Uterus (tissue), 4 donors: ENCODE data around the gene PRR5L. TPM values are rescaled to one million over a fixed set of nuclear protein-coding genes. Genes with fewer than 3 reads are reported as not detected.

Experiments
- DNase-seq, 2 donors: peaks; one replicate each; pipeline ENCODE4 v3.0.0-alpha.2; 2019 to 2020
- H3K27ac ChIP-seq, 2 donors: fragments of 200-600 bp; sonication (generic); 1 replicate in 1 of 2; 2 replicates in 1 of 2; pipeline ENCODE4 v1.5.1; 2016 to 2018
- H3K27me3 ChIP-seq, 2 donors: fragments of 200-600 bp; sonication (generic); one replicate each; pipeline ENCODE4 v1.5.1; 2018 to 2019; ENCODE audit warnings: control low read depth in 1 of 2
- H3K36me3 ChIP-seq, 2 donors: fragments of 200-600 bp; sonication (generic); one replicate each; pipeline ENCODE4 v1.5.1; 2019; ENCODE audit warnings: control low read depth in 1 of 2
- H3K4me1 ChIP-seq, 2 donors: fragments of 200-600 bp; sonication (generic); one replicate each; pipeline ENCODE4 v1.5.1; 2018 to 2019; ENCODE audit warnings: control low read depth in 1 of 2
- H3K4me3 ChIP-seq, 2 donors: fragments of 200-600 bp; sonication (generic); 1 replicate in 1 of 2; 2 replicates in 1 of 2; pipeline ENCODE4 v1.5.1; 2018 to 2019; ENCODE audit warnings: mild to moderate bottlenecking in 1 of 2
- H3K9me3 ChIP-seq, 2 donors: fragments of 200-600 bp; sonication (generic); one replicate each; pipeline ENCODE4 v1.5.1; 2019; ENCODE audit warnings: control low read depth in 1 of 2
- POLR2A ChIP-seq, 2 donors: fragments of 450-650 bp; IDR thresholded peaks; one replicate each; pipeline ENCODE4 v1.6.1; 2016; ENCODE audit warnings: antibody characterized with exemption in 2 of 2, mild to moderate bottlenecking in 1 of 2, moderate library complexity in 1 of 2
- intact Hi-C: fragments of 100-400 bp; cut with DNase I; formaldehyde crosslinking; loops from one replicate; pipeline ENCODE4 v1.15.1; 2023; ENCODE audit warnings: low total_unique reads
- total RNA-seq, 4 donors: library from RNA; depleted of rRNA in 3 of 4; stranded (reverse); fragments of >200 nt in 3 of 4; gene quantifications; one replicate each; pipeline versions ENCODE4 v1.1.0 to v1.2.4, GENCODE V29; 2014 to 2023
- TF ChIP-seq, protein P1 (sequence below), 4 experiments: fragments of 200-600 bp in 2 of 4; fragments of 450-650 bp in 2 of 4; sonication (generic) in 2 of 4; IDR thresholded peaks; one replicate each; pipeline ENCODE4 v1.5.1; 2016 to 2019; ENCODE audit warnings: antibody characterized with exemption in 4 of 4, mild to moderate bottlenecking in 2 of 4, moderate library complexity in 1 of 4
- donor health status: DM: yes; HTN: yes; CAD: no.

The PRR5L gene
- total RNA-seq, 4 donors from 2014 or later = 7.7 to 62.1 (median 27.8) TPM

GRCh38 chr11:36305047-36305446, 9.0 kb downstream of the PRR5L start:
- no peak for TF ChIP-seq POLR2A (IDR thresholded peaks at IDR 0.05)
- TF ChIP-seq, protein P1, sequence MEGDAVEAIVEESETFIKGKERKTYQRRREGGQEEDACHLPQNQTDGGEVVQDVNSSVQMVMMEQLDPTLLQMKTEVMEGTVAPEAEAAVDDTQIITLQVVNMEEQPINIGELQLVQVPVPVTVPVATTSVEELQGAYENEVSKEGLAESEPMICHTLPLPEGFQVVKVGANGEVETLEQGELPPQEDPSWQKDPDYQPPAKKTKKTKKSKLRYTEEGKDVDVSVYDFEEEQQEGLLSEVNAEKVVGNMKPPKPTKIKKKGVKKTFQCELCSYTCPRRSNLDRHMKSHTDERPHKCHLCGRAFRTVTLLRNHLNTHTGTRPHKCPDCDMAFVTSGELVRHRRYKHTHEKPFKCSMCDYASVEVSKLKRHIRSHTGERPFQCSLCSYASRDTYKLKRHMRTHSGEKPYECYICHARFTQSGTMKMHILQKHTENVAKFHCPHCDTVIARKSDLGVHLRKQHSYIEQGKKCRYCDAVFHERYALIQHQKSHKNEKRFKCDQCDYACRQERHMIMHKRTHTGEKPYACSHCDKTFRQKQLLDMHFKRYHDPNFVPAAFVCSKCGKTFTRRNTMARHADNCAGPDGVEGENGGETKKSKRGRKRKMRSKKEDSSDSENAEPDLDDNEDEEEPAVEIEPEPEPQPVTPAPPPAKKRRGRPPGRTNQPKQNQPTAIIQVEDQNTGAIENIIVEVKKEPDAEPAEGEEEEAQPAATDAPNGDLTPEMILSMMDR (IDR thresholded peaks at IDR 0.05) = no peak
- Histone ChIP-seq H3K36me3 (no peaks in the 10 kb centered on the region), H3K27ac (no peak overlapping the region), H3K4me3 (no peak overlapping the region), H3K4me1 (no peaks in the 10 kb centered on the region), H3K9me3 (no peaks in the 10 kb centered on the region), H3K27me3 (no peaks in the 10 kb centered on the region)
- intact Hi-C loops = no loop called here
- DNase-seq = no peak

- no peak for TF ChIP-seq POLR2A (IDR thresholded peaks at IDR 0.05)
- TF ChIP-seq, protein P1 (IDR thresholded peaks at IDR 0.05) = peak in 3 of 4 experiments; percentile 7 to 47 (median 22)
- H3K27ac ChIP-seq = no peak overlapping the region
- no peaks in the 10 kb centered on the region for H3K9me3 ChIP-seq
- no peak for DNase-seq
- intact Hi-C loops = no loop called here
- no peaks in the 10 kb centered on the region for H3K27me3 ChIP-seq
- no peaks in the 10 kb centered on the region for H3K4me1 ChIP-seq
- no peaks in the 10 kb centered on the region for H3K36me3 ChIP-seq
- H3K4me3 ChIP-seq = no peak overlapping the region
Measured at GRCh38 chr11:36306888-36307287, 10.8 kb downstream of the PRR5L start.

- no peak overlapping the region for H3K27ac ChIP-seq
- H3K4me3 ChIP-seq = no peak overlapping the region
- no peaks in the 10 kb centered on the region for H3K27me3 ChIP-seq
- no peaks in the 10 kb centered on the region for H3K36me3 ChIP-seq
- intact Hi-C loops = no loop called here
- TF ChIP-seq, protein P1 (IDR thresholded peaks at IDR 0.05) = no peak
- TF ChIP-seq POLR2A (IDR thresholded peaks at IDR 0.05) = no peak
- DNase-seq = no peak
- H3K9me3 ChIP-seq = no peaks in the 10 kb centered on the region
- H3K4me1 ChIP-seq = no peaks in the 10 kb centered on the region
Measured at GRCh38 chr11:36308577-36308976, 12.5 kb downstream of the PRR5L start.

- H3K27me3 ChIP-seq = no peaks in the 10 kb centered on the region
- DNase-seq = no peak
- H3K27ac ChIP-seq = no peak overlapping the region
- TF ChIP-seq POLR2A (IDR thresholded peaks at IDR 0.05) = no peak
- intact Hi-C loops = no loop called here
- no peaks in the 10 kb centered on the region for H3K9me3 ChIP-seq
- H3K4me1 ChIP-seq = no peaks in the 10 kb centered on the region
- H3K36me3 ChIP-seq = no peaks in the 10 kb centered on the region
- no peak overlapping the region for H3K4me3 ChIP-seq
Measured at GRCh38 chr11:36309779-36310178, 13.7 kb downstream of the PRR5L start.

DNA sequence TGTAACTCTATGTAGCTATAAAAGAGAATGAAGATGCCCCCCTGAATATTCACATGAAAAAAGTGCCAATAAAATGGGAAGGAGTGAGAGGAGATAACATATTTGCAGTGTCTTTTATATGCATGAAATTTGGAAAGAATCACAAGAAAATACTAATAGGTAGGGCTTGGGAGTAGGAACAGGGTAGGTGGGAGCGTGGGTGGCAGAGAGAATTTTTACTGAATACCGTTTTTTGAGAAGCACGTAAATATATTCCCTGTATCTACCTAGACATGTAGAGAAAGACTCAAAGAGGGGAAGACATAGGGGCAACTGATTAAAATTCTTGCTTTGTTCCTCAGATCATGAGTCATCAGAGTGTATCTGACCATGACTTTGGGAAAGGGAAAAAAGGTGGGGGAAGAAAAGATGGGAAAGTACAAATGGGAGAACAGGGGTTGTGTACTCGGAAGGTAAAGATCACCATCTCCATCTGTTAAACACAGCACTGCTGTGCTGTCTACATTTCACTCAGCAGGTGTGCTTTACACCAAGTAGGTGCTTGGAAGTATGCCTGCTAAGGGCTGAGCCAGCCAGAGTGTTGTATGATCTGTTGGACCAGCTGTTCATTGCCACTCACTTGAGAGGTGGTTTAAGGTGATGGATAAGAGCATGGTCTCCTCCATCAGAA, 16.0 kb downstream of the PRR5L start:
- no peaks in the 10 kb centered on the region for H3K4me1 ChIP-seq
- intact Hi-C loops = no loop called here
- no peaks in the 10 kb centered on the region for H3K27me3 ChIP-seq
- H3K36me3 ChIP-seq = no peaks in the 10 kb centered on the region
- DNase-seq = no peak
- TF ChIP-seq, protein P1 (IDR thresholded peaks at IDR 0.05) = no peak
- TF ChIP-seq POLR2A (IDR thresholded peaks at IDR 0.05) = no peak
- no peaks in the 10 kb centered on the region for H3K9me3 ChIP-seq
- H3K27ac ChIP-seq = no peak overlapping the region
- no peak overlapping the region for H3K4me3 ChIP-seq
